Daoy (cell line): Measurements from ENCODE around the gene ARL15. TPM values are rescaled to one million over a fixed set of nuclear protein-coding genes. Genes with fewer than 3 reads are reported as not detected.

Source experiments
- DNase-seq: peaks from one replicate; pipeline ENCODE4 v3.0.0-alpha.2; 2015; ENCODE audit warnings: low read depth
- total RNA-seq: library from RNA; depleted of rRNA; stranded (reverse); fragments of >200 nt; shearing (Covaris generic); gene quantifications from 2 replicates; pipeline ENCODE4 v1.2.3, GENCODE V29; 2014

The ARL15 gene
- total RNA-seq, 1 experiment from 2014 or later, result 5.9 TPM

- DNase-seq, result no peak
Measured at GRCh38 chr5:54315736-54316528, 5.6 kb upstream of the ARL15 start.

GRCh38 chr5:54313311-54314270 lies 3.2 kb upstream of the ARL15 start:
- DNase-seq, result peak; percentile 18

GRCh38 chr5:54312499-54312898 lies 2.1 kb upstream of the ARL15 start:
- no peak for DNase-seq

- DNase-seq, result peak; percentile 35
Measured at GRCh38 chr5:54311176-54311677, 854 bp upstream of the ARL15 start.

- peak; percentile 55 for DNase-seq
Measured at GRCh38 chr5:54309691-54310432, 511 bp downstream of the ARL15 start.

GRCh38 chr5:54309276-54309675 lies 1.1 kb downstream of the ARL15 start:
- DNase-seq, result peak; percentile 22

GRCh38 chr5:54307583-54307982 lies 2.8 kb downstream of the ARL15 start:
- no peak for DNase-seq

- DNase-seq, result no peak
Measured at GRCh38 chr5:54306893-54307292, 3.5 kb downstream of the ARL15 start.

- DNase-seq, result no peak
Measured at GRCh38 chr5:54305737-54306136, 4.6 kb downstream of the ARL15 start.

GRCh38 chr5:54304040-54304439 lies 6.3 kb downstream of the ARL15 start:
- no peak for DNase-seq

GRCh38 chr5:54302267-54302687 lies 8.1 kb downstream of the ARL15 start:
- peak; percentile 50 for DNase-seq

GRCh38 chr5:54301849-54302248 lies 8.5 kb downstream of the ARL15 start:
- DNase-seq, result no peak

- no peak for DNase-seq
Measured at GRCh38 chr5:54301220-54301619, 9.2 kb downstream of the ARL15 start.

GRCh38 chr5:54298947-54299346 lies 11.4 kb downstream of the ARL15 start:
- no peak for DNase-seq

- no peak for DNase-seq
Measured at GRCh38 chr5:54296386-54296785, 14.0 kb downstream of the ARL15 start.

GRCh38 chr5:54295651-54296276 lies 14.6 kb downstream of the ARL15 start:
- DNase-seq, result no peak

GRCh38 chr5:54294097-54294667 lies 16.2 kb downstream of the ARL15 start:
- no peak for DNase-seq

GRCh38 chr5:54292866-54293265 lies 17.5 kb downstream of the ARL15 start:
- no peak for DNase-seq

- DNase-seq, result no peak
Measured at GRCh38 chr5:54291498-54291897, 18.9 kb downstream of the ARL15 start.

- DNase-seq, result no peak
Measured at GRCh38 chr5:54289769-54290168, 20.6 kb downstream of the ARL15 start.
